Gastrocnemius medialis (tissue), 4 donors: Measurements from ENCODE around the gene SAMD13. TPM values are rescaled to one million over a fixed set of nuclear protein-coding genes. Genes with fewer than 3 reads are reported as not detected.

Experiments
- ATAC-seq, 2 donors: fragments of 150-250 bp; one replicate each; pipeline ENCODE4 v1.9.1; 2016
- DNase-seq, 2 donors: peaks; one replicate each; pipeline ENCODE4 v3.0.0-alpha.2; 2019
- H3K27ac ChIP-seq, 4 donors: fragments of 200-600 bp; sonication (generic); 1 replicate in 1 of 4; 2 replicates in 3 of 4; pipeline ENCODE4 v1.5.1; 2016 to 2018; ENCODE audit warnings: mild to moderate bottlenecking in 2 of 4, moderate library complexity in 1 of 4
- H3K27me3 ChIP-seq, 3 donors: fragments of 200-600 bp; sonication (generic) in 2 of 3; 1 replicate in 1 of 3; 2 replicates in 2 of 3; pipeline versions ENCODE4 v1.5.1 to v1.6.0; 2016 to 2019; ENCODE audit warnings: mild to moderate bottlenecking in 1 of 3, moderate library complexity in 1 of 3
- H3K36me3 ChIP-seq, 2 donors: fragments of 200-600 bp; sonication (generic) in 1 of 2; one replicate each; pipeline ENCODE4 v1.5.1; 2017 to 2018
- H3K4me1 ChIP-seq, 2 donors: fragments of 200-600 bp; sonication (generic) in 1 of 2; one replicate each; pipeline ENCODE4 v1.5.1; 2016 to 2017; ENCODE audit warnings: mild to moderate bottlenecking in 2 of 2
- H3K4me3 ChIP-seq, 4 donors: fragments of 200-600 bp; sonication (generic) in 3 of 4; 1 replicate in 1 of 4; 2 replicates in 3 of 4; pipeline ENCODE4 v1.5.1; 2016 to 2019; ENCODE audit warnings: mild to moderate bottlenecking in 2 of 4
- H3K9me3 ChIP-seq, 3 donors: fragments of 200-600 bp; sonication (generic) in 2 of 3; 1 replicate in 1 of 3; 2 replicates in 2 of 3; pipeline ENCODE4 v1.5.1; 2016 to 2019
- POLR2A ChIP-seq, 2 donors: fragments of 450-650 bp; IDR thresholded peaks; one replicate each; pipeline ENCODE4 v1.6.1; 2017; ENCODE audit warnings: antibody characterized with exemption in 2 of 2, mild to moderate bottlenecking in 2 of 2, moderate library complexity in 2 of 2
- in situ Hi-C, 4 donors: fragments of 200-750 bp; cut with MboI; loops; one replicate each; pipeline versions ENCODE4 v1.15.0 to v1.8.0; 2017; ENCODE audit warnings: low sequenced_read_pairs in 4 of 4
- intact Hi-C: fragments of 100-400 bp; cut with DNase I; formaldehyde crosslinking; loops from one replicate; pipeline ENCODE4 v1.15.1; 2023; ENCODE audit warnings: low total_unique reads
- total RNA-seq, 4 donors: library from RNA; depleted of rRNA; stranded (reverse); fragments of >200 nt; gene quantifications; one replicate each; pipeline versions ENCODE4 v1.1.0 to v1.2.3, GENCODE V29; 2016
- TF ChIP-seq, protein P1 (sequence below), 5 experiments: fragments of 450-650 bp in 3 of 5; fragments of 200-600 bp in 2 of 5; sonication (generic) in 2 of 5; IDR thresholded peaks in 4 of 5; conservative IDR thresholded peaks in 1 of 5; 1 replicate in 4 of 5; 2 replicates in 1 of 5; pipeline ENCODE4 v1.5.1; 2016 to 2019; ENCODE audit warnings: antibody characterized with exemption in 5 of 5, mild to moderate bottlenecking in 3 of 5, moderate library complexity in 3 of 5

SAMD13 gene
- total RNA-seq, 4 donors from 2014 or later = 1.5 to 10.8 (median 5.4) TPM

DNA sequence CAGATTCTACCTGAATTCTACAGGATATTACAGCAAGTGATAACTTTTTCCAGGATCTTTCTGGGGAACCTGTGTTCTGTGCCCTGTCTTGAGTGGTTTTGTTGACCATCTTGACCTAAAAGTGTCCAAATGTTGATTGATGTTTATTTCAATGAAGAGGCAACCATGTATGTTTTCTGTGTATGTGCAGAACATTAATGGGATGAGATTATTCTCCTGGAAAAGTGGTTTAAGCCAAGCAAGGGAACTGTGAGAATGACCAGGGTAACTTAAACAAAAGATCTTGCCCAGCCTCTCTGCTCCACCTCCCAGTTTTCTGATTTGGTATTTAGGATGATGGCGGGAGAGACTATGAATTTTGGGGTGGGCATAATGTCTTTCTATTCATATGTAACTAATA is 1.0 kb upstream of the SAMD13 start:
- TF ChIP-seq POLR2A (IDR thresholded peaks at IDR 0.05) = no peak
- TF ChIP-seq, protein P1, sequence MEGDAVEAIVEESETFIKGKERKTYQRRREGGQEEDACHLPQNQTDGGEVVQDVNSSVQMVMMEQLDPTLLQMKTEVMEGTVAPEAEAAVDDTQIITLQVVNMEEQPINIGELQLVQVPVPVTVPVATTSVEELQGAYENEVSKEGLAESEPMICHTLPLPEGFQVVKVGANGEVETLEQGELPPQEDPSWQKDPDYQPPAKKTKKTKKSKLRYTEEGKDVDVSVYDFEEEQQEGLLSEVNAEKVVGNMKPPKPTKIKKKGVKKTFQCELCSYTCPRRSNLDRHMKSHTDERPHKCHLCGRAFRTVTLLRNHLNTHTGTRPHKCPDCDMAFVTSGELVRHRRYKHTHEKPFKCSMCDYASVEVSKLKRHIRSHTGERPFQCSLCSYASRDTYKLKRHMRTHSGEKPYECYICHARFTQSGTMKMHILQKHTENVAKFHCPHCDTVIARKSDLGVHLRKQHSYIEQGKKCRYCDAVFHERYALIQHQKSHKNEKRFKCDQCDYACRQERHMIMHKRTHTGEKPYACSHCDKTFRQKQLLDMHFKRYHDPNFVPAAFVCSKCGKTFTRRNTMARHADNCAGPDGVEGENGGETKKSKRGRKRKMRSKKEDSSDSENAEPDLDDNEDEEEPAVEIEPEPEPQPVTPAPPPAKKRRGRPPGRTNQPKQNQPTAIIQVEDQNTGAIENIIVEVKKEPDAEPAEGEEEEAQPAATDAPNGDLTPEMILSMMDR (IDR thresholded peaks at IDR 0.05 in 4 of 5, conservative IDR thresholded peaks at IDR 0.05 in 1 of 5) = no peak
- H3K4me3 ChIP-seq = peak overlapping the region in 2 of 4 donors; percentile 54 to 60
- H3K27ac ChIP-seq = peak overlapping the region; percentile 88 to 95 (median 93)
- no peaks in the 10 kb centered on the region for H3K36me3 ChIP-seq
- ATAC-seq (no peak), DNase-seq (no peak)
- intact Hi-C loops = loop anchor here (2.0 to 5.0 kb wide), 2 partner anchors 76 to 207 kb away; partner anchors contain the start of genes GNG5 and SPATA1
- no peaks in the 10 kb centered on the region for H3K9me3 ChIP-seq
- H3K27me3 ChIP-seq = no peaks in the 10 kb centered on the region
- peaks cover 27 to 37% of the 10 kb centered on the region in 2 donors for H3K4me1 ChIP-seq
- in situ Hi-C loops = loop anchor here in 1 of 4 donors (10.0 kb wide), 1 partner anchor 74 kb away; no protein-coding TSS in a partner anchor

DNA sequence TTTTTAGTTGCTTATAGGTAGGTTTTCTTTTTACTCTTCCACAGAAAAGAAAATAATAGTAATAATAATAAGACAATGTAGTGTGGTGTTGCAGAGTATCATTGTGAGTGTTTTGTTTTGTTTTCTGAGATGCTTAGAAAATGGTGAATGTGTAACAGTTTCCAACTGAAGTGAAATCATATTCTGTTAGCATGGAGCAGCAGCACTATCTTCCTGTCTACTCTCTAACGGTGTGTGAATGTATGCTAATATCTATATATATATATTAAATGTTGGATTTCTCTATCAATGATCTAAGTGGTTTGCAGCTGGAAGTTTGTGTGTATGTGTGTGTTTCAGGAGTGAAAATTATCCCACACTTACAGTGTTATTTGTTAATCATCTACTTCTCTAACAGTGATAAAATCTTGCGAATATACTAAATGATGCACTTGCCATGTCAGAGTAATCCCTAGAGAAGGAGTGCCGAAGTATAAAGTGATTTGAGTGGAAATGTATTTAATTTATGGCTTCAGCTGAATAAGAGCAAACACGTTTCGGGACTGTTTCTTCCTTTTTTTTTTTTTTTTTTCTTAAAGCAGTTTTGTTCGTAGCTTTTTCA is 377 bp downstream of the SAMD13 start:
- no peak for ATAC-seq
- intact Hi-C loops = loop anchor here (2.0 to 5.0 kb wide), 3 partner anchors 45 to 205 kb away; partner anchors contain the start of genes GNG5 and SPATA1
- peak overlapping the region; percentile 88 to 95 (median 93) for H3K27ac ChIP-seq
- no peaks in the 10 kb centered on the region for H3K9me3 ChIP-seq
- peaks cover 31 to 37% of the 10 kb centered on the region in 2 donors for H3K4me1 ChIP-seq
- TF ChIP-seq, protein P1 (IDR thresholded peaks at IDR 0.05 in 4 of 5, conservative IDR thresholded peaks at IDR 0.05 in 1 of 5) = no peak
- TF ChIP-seq POLR2A (IDR thresholded peaks at IDR 0.05) = no peak
- no peaks in the 10 kb centered on the region for H3K36me3 ChIP-seq
- no peaks in the 10 kb centered on the region for H3K27me3 ChIP-seq
- no peak for DNase-seq
- in situ Hi-C loops = loop anchor here in 1 of 4 donors (10.0 kb wide), 1 partner anchor 73 kb away; no protein-coding TSS in a partner anchor
- peak overlapping the region; percentile 54 to 61 (median 58) for H3K4me3 ChIP-seq

DNA sequence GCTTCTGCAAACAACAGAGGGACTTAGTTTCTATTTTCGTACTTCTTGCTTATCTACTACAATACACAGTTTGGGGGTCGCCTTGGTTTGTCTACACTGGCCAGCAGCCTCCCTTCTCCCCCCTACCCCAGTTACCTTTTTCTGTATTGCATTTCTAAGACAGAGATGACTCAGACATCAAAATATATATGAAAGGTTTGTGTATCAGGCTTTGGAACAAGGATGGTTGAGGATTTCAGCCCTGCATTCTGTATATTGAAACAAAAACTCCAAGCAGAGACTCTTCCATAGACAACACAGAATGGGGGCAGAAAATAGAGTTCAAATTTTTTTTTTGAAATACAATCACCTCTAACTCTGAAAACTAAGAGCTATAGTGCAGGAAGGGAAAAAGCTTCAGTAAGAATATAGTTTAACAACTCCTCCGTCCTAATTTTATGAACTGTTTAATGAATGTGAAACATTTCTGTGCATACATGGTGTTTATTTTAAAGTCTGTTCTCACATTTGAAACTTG is 1.9 kb downstream of the SAMD13 start:
- no peaks in the 10 kb centered on the region for H3K36me3 ChIP-seq
- H3K4me1 ChIP-seq = peaks cover 26 to 31% of the 10 kb centered on the region in 2 donors
- DNase-seq (no peak), ATAC-seq (no peak)
- intact Hi-C loops (loop anchor here (2.0 to 5.0 kb wide), 2 partner anchors 43 to 204 kb away; partner anchors contain the start of genes GNG5 and SPATA1), in situ Hi-C loops (loop anchor here in 1 of 4 donors (10.0 kb wide), 1 partner anchor 71 kb away; no protein-coding TSS in a partner anchor)
- peak overlapping the region; percentile 88 to 95 (median 93) for H3K27ac ChIP-seq
- H3K27me3 ChIP-seq = no peaks in the 10 kb centered on the region
- no peak for TF ChIP-seq POLR2A (IDR thresholded peaks at IDR 0.05)
- TF ChIP-seq, protein P1 (IDR thresholded peaks at IDR 0.05 in 4 of 5, conservative IDR thresholded peaks at IDR 0.05 in 1 of 5) = no peak
- H3K4me3 ChIP-seq = peak overlapping the region; percentile 54 to 61 (median 58)
- H3K9me3 ChIP-seq = no peaks in the 10 kb centered on the region

DNA sequence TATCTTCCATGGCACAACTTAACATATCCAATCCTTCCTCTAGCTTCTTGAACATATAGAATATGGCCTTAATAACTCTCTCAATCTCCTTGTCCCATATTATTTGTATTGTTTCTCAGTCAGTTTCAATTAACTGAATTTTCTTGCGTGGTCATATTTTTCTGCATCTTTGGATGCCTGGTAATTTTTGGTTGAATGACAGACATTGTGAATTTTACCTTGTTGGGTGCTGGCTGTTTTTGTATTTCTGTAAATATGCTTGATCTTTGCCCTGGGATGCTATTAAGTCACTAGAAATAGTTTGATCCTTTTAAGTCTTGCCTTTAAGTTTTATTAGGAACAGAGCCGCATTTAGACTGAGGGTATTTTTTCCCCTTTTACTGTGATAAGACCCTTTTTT is 5.9 kb downstream of the SAMD13 start:
- intact Hi-C loops = no loop called here
- TF ChIP-seq POLR2A (IDR thresholded peaks at IDR 0.05) = no peak
- TF ChIP-seq, protein P1 (IDR thresholded peaks at IDR 0.05 in 4 of 5, conservative IDR thresholded peaks at IDR 0.05 in 1 of 5) = no peak
- peaks cover 0 to 5% of the 10 kb centered on the region in 2 donors for H3K4me1 ChIP-seq
- H3K4me3 ChIP-seq = no peak overlapping the region
- no peak overlapping the region for H3K27ac ChIP-seq
- in situ Hi-C loops = loop anchor here in 1 of 4 donors (10.0 kb wide), 1 partner anchor 67 kb away; no protein-coding TSS in a partner anchor
- H3K9me3 ChIP-seq = no peaks in the 10 kb centered on the region
- H3K36me3 ChIP-seq = no peaks in the 10 kb centered on the region
- DNase-seq (no peak), ATAC-seq (no peak)
- no peaks in the 10 kb centered on the region for H3K27me3 ChIP-seq
